ENCODE measurements around the gene REL. TPM values are rescaled to one million over a fixed set of nuclear protein-coding genes. Genes with fewer than 3 reads are reported as not detected.
"Not testable (repeated sequence)": the region's sequence is repeated elsewhere in the genome, so short reads cannot be mapped to it uniquely, and the experiment has no call there.

Gene REL
- total and polyA plus RNA-seq, 4 donors: 3.4 to 37.0 (median 18.9) TPM

- H3K27ac ChIP-seq (ENCODE audit: low read depth in 1 of 2, low read length in 1 of 2): no peak overlapping the region
Observed at GRCh38 chr2:60925994-60926740, 44.8 kb downstream of the REL start.

GRCh38 chr2:60926741-60927552 is 45.6 kb downstream of the REL start:
- TF ChIP-seq CTCF (IDR thresholded peaks at IDR 0.05; ENCODE audit: control extremely low read depth, extremely low read depth): no peak
- H3K27me3 ChIP-seq (ENCODE audit: control insufficient read depth in 3 of 3, insufficient read depth in 3 of 3, low read length in 2 of 3): no peaks in the 10 kb centered on the region
- peak; percentile 78 for ATAC-seq (ENCODE audit: insufficient read depth, low FRiP score)

More at GRCh38 chr2:60925994-60926740, 44.8 kb downstream of the REL start:
- DNase-seq (peak in 2 of 3 donors; percentile 24 to 44), ATAC-seq (ENCODE audit: insufficient read depth, low FRiP score) (no peak)
- H3K4me1 ChIP-seq (ENCODE audit: control insufficient read depth in 5 of 5, insufficient read depth in 5 of 5, low read length in 5 of 5): no peaks in the 10 kb centered on the region
- no peak overlapping the region for H3K9ac ChIP-seq (ENCODE audit: insufficient read depth in 1 of 2, low read length in 2 of 2)
- no peaks in the 10 kb centered on the region for H3K27me3 ChIP-seq (ENCODE audit: control insufficient read depth in 3 of 3, insufficient read depth in 3 of 3, low read length in 2 of 3)
- 62 to 70% methylated on average over 7 of the region's 7 CpGs for WGBS, 2 donors
- H3K4me3 ChIP-seq: no peak overlapping the region
- H3K36me3 ChIP-seq (ENCODE audit: control insufficient read depth in 4 of 4, insufficient read depth in 4 of 4, low read length in 4 of 4): peaks cover 11 to 26% (median 16%) of the 10 kb centered on the region in 4 donors
- H3K9me3 ChIP-seq (ENCODE audit: control insufficient read depth in 4 of 4, insufficient read depth in 3 of 4, low read length in 3 of 4): no peaks in the 10 kb centered on the region
- TF ChIP-seq CTCF (IDR thresholded peaks at IDR 0.05; ENCODE audit: control extremely low read depth, extremely low read depth): no peak

GRCh38 chr2:60932061-60932460 is 50.7 kb downstream of the REL start:
- not testable (repeated sequence) for H3K27ac ChIP-seq (ENCODE audit: low read depth in 1 of 2, low read length in 1 of 2); DNase-seq; H3K27me3 ChIP-seq (ENCODE audit: control insufficient read depth in 3 of 3, insufficient read depth in 3 of 3, low read length in 2 of 3); ATAC-seq (ENCODE audit: insufficient read depth, low FRiP score); H3K9ac ChIP-seq (ENCODE audit: insufficient read depth in 1 of 2, low read length in 2 of 2); H3K4me3 ChIP-seq; H3K4me1 ChIP-seq (ENCODE audit: control insufficient read depth in 5 of 5, insufficient read depth in 5 of 5, low read length in 5 of 5); H3K36me3 ChIP-seq (ENCODE audit: control insufficient read depth in 4 of 4, insufficient read depth in 4 of 4, low read length in 4 of 4); H3K9me3 ChIP-seq (ENCODE audit: control insufficient read depth in 4 of 4, insufficient read depth in 3 of 4, low read length in 3 of 4)
- 86 to 89% methylated on average over 5 of the region's 5 CpGs for WGBS, 2 donors

More at GRCh38 chr2:60926741-60927552, 45.6 kb downstream of the REL start:
- no peaks in the 10 kb centered on the region for H3K4me1 ChIP-seq (ENCODE audit: control insufficient read depth in 5 of 5, insufficient read depth in 5 of 5, low read length in 5 of 5)
- DNase-seq: peak in 2 of 3 donors; percentile 8 to 12
- WGBS, 2 donors: 29 to 47% methylated on average over 3 of the region's 3 CpGs
- no peak overlapping the region for H3K27ac ChIP-seq (ENCODE audit: low read depth in 1 of 2, low read length in 1 of 2)
- no peak overlapping the region for H3K4me3 ChIP-seq
- no peak overlapping the region for H3K9ac ChIP-seq (ENCODE audit: insufficient read depth in 1 of 2, low read length in 2 of 2)
- H3K9me3 ChIP-seq (ENCODE audit: control insufficient read depth in 4 of 4, insufficient read depth in 3 of 4, low read length in 3 of 4): no peaks in the 10 kb centered on the region
- H3K36me3 ChIP-seq (ENCODE audit: control insufficient read depth in 4 of 4, insufficient read depth in 4 of 4, low read length in 4 of 4): peaks cover 10 to 21% (median 13%) of the 10 kb centered on the region in 4 donors

- Histone ChIP-seq H3K4me3 (no peak overlapping the region), H3K27ac (ENCODE audit: low read depth in 1 of 2, low read length in 1 of 2) (no peak overlapping the region), H3K36me3 (ENCODE audit: control insufficient read depth in 4 of 4, insufficient read depth in 4 of 4, low read length in 4 of 4) (peaks cover 0 to 12% (median under 1%) of the 10 kb centered on the region in 4 donors), H3K9me3 (ENCODE audit: control insufficient read depth in 4 of 4, insufficient read depth in 3 of 4, low read length in 3 of 4) (peaks cover 0 to 2% (median 0%) of the 10 kb centered on the region in 4 donors), H3K4me1 (ENCODE audit: control insufficient read depth in 5 of 5, insufficient read depth in 5 of 5, low read length in 5 of 5) (peaks cover 0 to 3% (median 0%) of the 10 kb centered on the region in 5 donors), H3K27me3 (ENCODE audit: control insufficient read depth in 3 of 3, insufficient read depth in 3 of 3, low read length in 2 of 3) (no peaks in the 10 kb centered on the region), H3K9ac (ENCODE audit: insufficient read depth in 1 of 2, low read length in 2 of 2) (no peak overlapping the region)
- ATAC-seq (ENCODE audit: insufficient read depth, low FRiP score): no peak
- DNase-seq: no peak
- WGBS, 2 donors: 94 to 97% methylated on average over 3 of the region's 3 CpGs
- no peak for TF ChIP-seq CTCF (IDR thresholded peaks at IDR 0.05; ENCODE audit: control extremely low read depth, extremely low read depth)
Observed at GRCh38 chr2:60932954-60933353, 51.6 kb downstream of the REL start.
